ENCODE results near the gene DCLK1.

DCLK1 gene

DNA sequence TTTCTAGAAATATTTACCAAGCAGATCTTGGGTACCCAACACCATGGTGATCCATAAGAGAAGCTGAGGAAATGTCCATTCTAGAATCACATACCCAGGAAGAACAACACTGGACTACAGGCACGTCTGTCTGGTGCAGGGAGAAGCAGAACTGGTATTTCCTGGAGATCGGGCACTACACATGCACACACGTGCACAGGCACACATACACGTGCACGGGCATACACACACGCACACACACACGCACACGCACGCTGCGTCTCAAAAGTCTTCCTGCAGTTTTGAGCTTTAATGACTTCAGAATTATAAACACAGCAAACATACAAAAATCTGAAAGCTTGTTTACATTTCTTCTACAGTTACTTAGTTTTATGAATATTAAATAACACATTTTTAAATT is 189.8 kb downstream of the DCLK1 start:
- no peak overlapping the region for H2AFZ ChIP-seq (ENCODE audit: low read length)
- TF ChIP-seq, protein P1, sequence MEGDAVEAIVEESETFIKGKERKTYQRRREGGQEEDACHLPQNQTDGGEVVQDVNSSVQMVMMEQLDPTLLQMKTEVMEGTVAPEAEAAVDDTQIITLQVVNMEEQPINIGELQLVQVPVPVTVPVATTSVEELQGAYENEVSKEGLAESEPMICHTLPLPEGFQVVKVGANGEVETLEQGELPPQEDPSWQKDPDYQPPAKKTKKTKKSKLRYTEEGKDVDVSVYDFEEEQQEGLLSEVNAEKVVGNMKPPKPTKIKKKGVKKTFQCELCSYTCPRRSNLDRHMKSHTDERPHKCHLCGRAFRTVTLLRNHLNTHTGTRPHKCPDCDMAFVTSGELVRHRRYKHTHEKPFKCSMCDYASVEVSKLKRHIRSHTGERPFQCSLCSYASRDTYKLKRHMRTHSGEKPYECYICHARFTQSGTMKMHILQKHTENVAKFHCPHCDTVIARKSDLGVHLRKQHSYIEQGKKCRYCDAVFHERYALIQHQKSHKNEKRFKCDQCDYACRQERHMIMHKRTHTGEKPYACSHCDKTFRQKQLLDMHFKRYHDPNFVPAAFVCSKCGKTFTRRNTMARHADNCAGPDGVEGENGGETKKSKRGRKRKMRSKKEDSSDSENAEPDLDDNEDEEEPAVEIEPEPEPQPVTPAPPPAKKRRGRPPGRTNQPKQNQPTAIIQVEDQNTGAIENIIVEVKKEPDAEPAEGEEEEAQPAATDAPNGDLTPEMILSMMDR (conservative IDR thresholded peaks at IDR 0.05; ENCODE audit: low read length), result no peak
- TF ChIP-seq EZH2phosphoT487 (IDR thresholded peaks at IDR 0.05; ENCODE audit: borderline replicate concordance), result no peak
- no peak overlapping the region for H3K9ac ChIP-seq (ENCODE audit: low read depth, low read length, poor library complexity, severe bottlenecking)
- no peaks in the 10 kb centered on the region for H3K27me3 ChIP-seq (ENCODE audit: insufficient read depth, low read length, poor library complexity, severe bottlenecking)
- no peaks in the 10 kb centered on the region for H3F3A ChIP-seq (ENCODE audit: low read depth)
- no peak overlapping the region for H3K4me2 ChIP-seq (ENCODE audit: low read depth, low read length, poor library complexity, severe bottlenecking)
- no peaks in the 10 kb centered on the region for H3K36me3 ChIP-seq (ENCODE audit: insufficient read depth, low read length)
- peaks cover 8% of the 10 kb centered on the region; the same call in 1 of the 2 replicates for H3K9me3 ChIP-seq (ENCODE audit: insufficient read depth, low read depth, low read length)
- H3K4me1 ChIP-seq (ENCODE audit: insufficient read depth, low read length, poor library complexity, severe bottlenecking), result no peaks in the 10 kb centered on the region
- H4K20me1 ChIP-seq (ENCODE audit: insufficient read depth, low read length, poor library complexity, severe bottlenecking), result no peaks in the 10 kb centered on the region
- no peaks in the 10 kb centered on the region for H3K79me2 ChIP-seq (ENCODE audit: insufficient read depth, low read length)
- H3K9me2 ChIP-seq (replicated peaks; ENCODE audit: low read depth, low read length), result no peaks in the 10 kb centered on the region
- no peak overlapping the region for H3K4me3 ChIP-seq (ENCODE audit: low read length, poor library complexity, severe bottlenecking)

DNA sequence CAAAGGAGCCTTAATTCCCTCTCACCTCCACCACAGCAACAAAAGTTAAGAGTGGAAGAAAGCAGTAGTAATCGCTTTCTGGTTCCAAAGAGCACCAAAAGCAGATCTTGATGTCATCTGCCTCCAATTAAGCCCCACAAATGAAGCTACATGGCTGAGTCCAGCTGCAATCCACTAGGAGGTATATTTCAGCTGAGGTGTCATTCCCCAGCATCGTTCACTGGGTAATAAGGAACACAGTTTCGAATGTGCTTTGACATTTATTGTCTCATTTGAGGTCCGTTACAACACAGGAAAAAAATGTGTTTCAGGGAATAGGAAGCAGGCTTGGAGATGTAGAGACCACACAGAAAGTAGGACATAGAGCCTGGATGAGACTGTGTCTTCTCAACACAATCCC is 190.4 kb downstream of the DCLK1 start:
- Histone ChIP-seq H3F3A (ENCODE audit: low read depth) (no peaks in the 10 kb centered on the region), H3K4me2 (ENCODE audit: low read depth, low read length, poor library complexity, severe bottlenecking) (no peak overlapping the region), H3K4me3 (ENCODE audit: low read length, poor library complexity, severe bottlenecking) (no peak overlapping the region), H3K9me3 (ENCODE audit: insufficient read depth, low read depth, low read length) (peaks cover 11% of the 10 kb centered on the region; the same call in 1 of the 2 replicates), H3K27me3 (ENCODE audit: insufficient read depth, low read length, poor library complexity, severe bottlenecking) (no peaks in the 10 kb centered on the region), H3K9ac (ENCODE audit: low read depth, low read length, poor library complexity, severe bottlenecking) (no peak overlapping the region), H3K9me2 (replicated peaks; ENCODE audit: low read depth, low read length) (no peaks in the 10 kb centered on the region), H3K36me3 (ENCODE audit: insufficient read depth, low read length) (no peaks in the 10 kb centered on the region), H3K79me2 (ENCODE audit: insufficient read depth, low read length) (no peaks in the 10 kb centered on the region), H3K4me1 (ENCODE audit: insufficient read depth, low read length, poor library complexity, severe bottlenecking) (no peaks in the 10 kb centered on the region), H4K20me1 (ENCODE audit: insufficient read depth, low read length, poor library complexity, severe bottlenecking) (no peaks in the 10 kb centered on the region), H2AFZ (ENCODE audit: low read length) (no peak overlapping the region)
- TF ChIP-seq, protein P1 (conservative IDR thresholded peaks at IDR 0.05; ENCODE audit: low read length), result no peak
- no peak for TF ChIP-seq EZH2phosphoT487 (IDR thresholded peaks at IDR 0.05; ENCODE audit: borderline replicate concordance)

DNA sequence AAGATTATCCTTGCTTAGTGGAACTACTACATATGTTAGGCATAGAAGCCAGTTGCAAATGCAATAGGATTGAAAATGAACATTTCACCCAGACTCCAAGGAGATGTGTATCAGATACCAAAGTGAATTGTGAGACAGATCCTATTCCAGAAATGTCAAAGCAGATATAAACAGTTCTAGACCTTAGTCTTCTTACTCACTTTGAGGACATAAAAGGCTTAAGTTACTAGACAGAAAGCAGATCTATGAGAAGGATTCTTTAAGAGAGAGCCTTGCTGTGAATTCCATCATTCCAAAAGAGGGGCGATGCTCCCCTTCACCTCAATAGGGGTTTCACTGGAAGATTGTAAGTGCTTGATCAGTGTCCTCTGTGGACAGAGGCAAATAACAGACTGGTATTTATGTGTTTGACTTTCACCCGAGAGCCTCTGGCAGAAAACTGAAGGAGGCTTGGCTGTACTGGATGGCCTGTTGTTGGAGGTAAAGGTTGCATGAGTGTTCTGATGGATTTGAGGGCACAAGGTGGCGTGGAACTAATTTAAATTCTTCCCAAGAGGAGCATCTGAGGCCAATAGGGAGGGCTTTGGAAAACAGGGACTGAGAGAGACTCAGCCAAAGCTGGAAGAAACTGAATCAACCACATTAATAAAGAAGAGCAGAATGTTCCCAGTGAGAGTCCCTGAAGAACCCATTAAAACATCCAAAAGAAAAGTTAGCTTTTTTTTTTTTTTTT is 194.8 kb downstream of the DCLK1 start:
- H3K36me3 ChIP-seq (ENCODE audit: insufficient read depth, low read length), result no peaks in the 10 kb centered on the region
- H4K20me1 ChIP-seq (ENCODE audit: insufficient read depth, low read length, poor library complexity, severe bottlenecking), result no peaks in the 10 kb centered on the region
- H3K9me2 ChIP-seq (replicated peaks; ENCODE audit: low read depth, low read length), result no peaks in the 10 kb centered on the region
- no peak overlapping the region for H3K9ac ChIP-seq (ENCODE audit: low read depth, low read length, poor library complexity, severe bottlenecking)
- TF ChIP-seq, protein P1 (conservative IDR thresholded peaks at IDR 0.05; ENCODE audit: low read length), result no peak
- peaks cover 8% of the 10 kb centered on the region; the same call in 1 of the 2 replicates for H3K9me3 ChIP-seq (ENCODE audit: insufficient read depth, low read depth, low read length)
- no peaks in the 10 kb centered on the region for H3K79me2 ChIP-seq (ENCODE audit: insufficient read depth, low read length)
- H2AFZ ChIP-seq (ENCODE audit: low read length), result no peak overlapping the region
- no peak overlapping the region for H3K4me2 ChIP-seq (ENCODE audit: low read depth, low read length, poor library complexity, severe bottlenecking)
- H3F3A ChIP-seq (ENCODE audit: low read depth), result no peaks in the 10 kb centered on the region
- no peak overlapping the region for H3K4me3 ChIP-seq (ENCODE audit: low read length, poor library complexity, severe bottlenecking)
- no peaks in the 10 kb centered on the region for H3K27me3 ChIP-seq (ENCODE audit: insufficient read depth, low read length, poor library complexity, severe bottlenecking)
- no peaks in the 10 kb centered on the region for H3K4me1 ChIP-seq (ENCODE audit: insufficient read depth, low read length, poor library complexity, severe bottlenecking)

Data from Loucy (cell line).